ENCODE measurements around the gene ADAM10. TPM values are rescaled to one million over a fixed set of nuclear protein-coding genes. Genes with fewer than 3 reads are reported as not detected.

Gene ADAM10
- total and polyA plus RNA-seq, 2 of the 8 experiments (the other 6 are each of a cell fraction or from before 2014, with no cell fraction given), result 46.5 to 163 TPM

GRCh38 chr15:58795825-58796224 lies 46.3 kb upstream of the ADAM10 start:
- Histone ChIP-seq H3K27ac (ENCODE audit: low read depth, low read length) (no peak overlapping the region), H4K5ac (ENCODE audit: insufficient read length, low read depth, low read length) (no peak overlapping the region), H3K23ac (ENCODE audit: insufficient read length) (no peak overlapping the region), H3K9ac (replicated peaks in 1 of 4; ENCODE audit: extremely low read depth in 1 of 4, low read depth in 3 of 4, low read length in 3 of 4) (no peak overlapping the region), H3K4ac (replicated peaks; ENCODE audit: insufficient read length, low read depth, low read length) (no peak overlapping the region), H4K91ac (replicated peaks; ENCODE audit: insufficient read length, low read length) (no peak overlapping the region), H2BK15ac (ENCODE audit: low read length) (no peak overlapping the region), H3K4me3 (ENCODE audit: extremely low read depth in 1 of 4, insufficient read depth in 2 of 4, low read depth in 3 of 4, low read length in 4 of 4) (no peak overlapping the region), H2BK12ac (ENCODE audit: low read depth, low read length) (no peak overlapping the region), H2AFZ (ENCODE audit: low read length) (no peak overlapping the region), H3K9me3 (ENCODE audit: insufficient read depth in 2 of 2, low read depth in 1 of 2, low read length in 1 of 2) (no peaks in the 10 kb centered on the region), H3K27me3 (replicated peaks in 1 of 4; ENCODE audit: control insufficient read depth in 3 of 4, extremely low read depth in 1 of 4, insufficient read depth in 3 of 4, low read length in 3 of 4) (no peaks in the 10 kb centered on the region), H3K18ac (ENCODE audit: extremely low read depth, low read length) (no peak overlapping the region), H3K36me3 (ENCODE audit: control insufficient read depth in 2 of 4, insufficient read depth in 4 of 4, low read length in 3 of 4) (no peaks in the 10 kb centered on the region; a peak in 2 of 8 replicates), H3K14ac (ENCODE audit: insufficient read length) (no peak overlapping the region), H2AK5ac (ENCODE audit: low read depth, low read length) (no peak overlapping the region), H2BK5ac (ENCODE audit: low read depth, low read length) (no peak overlapping the region), H2BK120ac (replicated peaks; ENCODE audit: low read depth, low read length) (no peak overlapping the region), H3K4me1 (replicated peaks in 1 of 4; ENCODE audit: control insufficient read depth in 3 of 4, insufficient read depth in 4 of 4, low read length in 3 of 4) (0 out of 7 replicates have a peak, but pooled peaks cover 0 to 3% (median 0%) of the 10 kb centered on the region in 4 experiments), H3K23me2 (ENCODE audit: low read depth, low read length) (no peaks in the 10 kb centered on the region; the same call in 1 of the 2 replicates), H3K79me1 (ENCODE audit: low read depth, low read length) (no peaks in the 10 kb centered on the region), H3K4me2 (ENCODE audit: insufficient read depth in 1 of 2, low read depth in 2 of 2, low read length in 2 of 2) (no peak overlapping the region), H4K8ac (ENCODE audit: extremely low read depth, insufficient read depth, low read length) (no peak overlapping the region), H4K20me1 (replicated peaks in 1 of 2; ENCODE audit: control insufficient read depth in 1 of 2, insufficient read depth in 2 of 2, low read length in 2 of 2) (peaks cover 0 to 2% of the 10 kb centered on the region in 2 experiments), H2BK20ac (ENCODE audit: low read length) (no peak overlapping the region), H3K79me2 (ENCODE audit: control insufficient read depth in 1 of 2, insufficient read depth in 2 of 2, low read length in 2 of 2) (no peaks in the 10 kb centered on the region), H3K56ac (replicated peaks; ENCODE audit: insufficient read length, low read depth, low read length) (no peak overlapping the region)
- DNase-seq (ENCODE audit: low read depth in 1 of 2, low spot score in 2 of 2) (no peak), FAIRE-seq (no peak)
- POLR2A ChIA-PET (ENCODE audit: partially characterized antibody), result interaction anchor here (1.9 kb wide), 1 partner anchor 25 kb away, joined by 5 read pairs; the partner anchor contains the start of gene MINDY2
- CTCF ChIA-PET (ENCODE audit: partially characterized antibody), result interaction anchor here (0.6 to 1.2 kb wide), 3 partner anchors 10 to 409 kb away, joined by 3 to 4 read pairs (median 4); no protein-coding TSS in a partner anchor
- WGBS, 2 experiments (ENCODE audit: extremely low coverage in 1 of 2, insufficient coverage in 1 of 2, insufficient read length in 1 of 2, insufficient replicate concordance in 2 of 2, low coverage in 1 of 2, low lambda C conversion rate in 2 of 2, missing lambda C conversion rate in 1 of 2), result 90% methylated on average over 2 of the region's 2 CpGs; no CpG with 5 or more reads in 1 of the 2 experiments
- no peak for TF ChIP-seq HDAC6 (IDR thresholded peaks at IDR 0.05; ENCODE audit: low read depth, low read length)
- no peak for TF ChIP-seq ASH2L (IDR thresholded peaks at IDR 0.05; ENCODE audit: low read length)
- TF ChIP-seq KDM1A (IDR thresholded peaks at IDR 0.05; ENCODE audit: borderline replicate concordance, low read length), result no peak
- no peak for TF ChIP-seq POU5F1 (IDR thresholded peaks at IDR 0.05; ENCODE audit: low read depth, low read length)
- no peak for TF ChIP-seq BACH1 (IDR thresholded peaks at IDR 0.05; ENCODE audit: low read length)
- TF ChIP-seq TCF12 (IDR thresholded peaks at IDR 0.05; ENCODE audit: low read depth, low read length), result no peak
- TF ChIP-seq SIN3A (conservative IDR thresholded peaks at IDR 0.05 in 1 of 2, IDR thresholded peaks at IDR 0.05 in 1 of 2; ENCODE audit: low read depth in 1 of 2, low read length in 2 of 2), result no peak
- TF ChIP-seq USF2 (IDR thresholded peaks at IDR 0.05; ENCODE audit: low read length), result no peak
- TF ChIP-seq HDAC2 (IDR thresholded peaks at IDR 0.05; ENCODE audit: borderline replicate concordance in 1 of 2, low read depth in 2 of 2, low read length in 2 of 2), result no peak
- no peak for TF ChIP-seq NANOG (IDR thresholded peaks at IDR 0.05; ENCODE audit: insufficient read depth, low read depth, low read length, poor library complexity, severe bottlenecking)
- no peak for TF ChIP-seq SAP30 (IDR thresholded peaks at IDR 0.05; ENCODE audit: insufficient read depth, insufficient replicate concordance, low read length)
- no peak for TF ChIP-seq SP1 (IDR thresholded peaks at IDR 0.05; ENCODE audit: low read depth, low read length)
- TF ChIP-seq ZNF274 (IDR thresholded peaks at IDR 0.05; ENCODE audit: borderline replicate concordance, extremely low read depth, low read length), result no peak

Measured in H1 (cell line).